GM18505 (cell line): ENCODE measurements around the gene EHD3.

ENCODE experiments used
- ATAC-seq: cut with Tn5 transposase; IDR thresholded peaks from one replicate; pipeline ENCODE4 v1.9.1; 2021; ENCODE audit not compliant: unreplicated experiment
- POLR2A ChIP-seq: IDR thresholded peaks from 4 replicates; pipeline ENCODE4 v1.6.1; 2011; ENCODE audit warnings: borderline replicate concordance; ENCODE audit not compliant: insufficient read depth, insufficient read length; ENCODE audit errors: extremely low read depth

The EHD3 gene

GRCh38 chr2:31234683-31235503 lies 941 bp downstream of the EHD3 start:
- no peak for ATAC-seq
- TF ChIP-seq POLR2A = no peak

- ATAC-seq = no peak
- TF ChIP-seq POLR2A = no peak
Observed at GRCh38 chr2:31235504-31235902, 1.6 kb downstream of the EHD3 start.

GRCh38 chr2:31236433-31237205 lies 2.7 kb downstream of the EHD3 start:
- ATAC-seq = no peak
- TF ChIP-seq POLR2A = no peak

GRCh38 chr2:31237348-31238017 lies 3.5 kb downstream of the EHD3 start:
- TF ChIP-seq POLR2A = no peak
- no peak for ATAC-seq

- TF ChIP-seq POLR2A = no peak
- ATAC-seq = no peak
Observed at GRCh38 chr2:31238126-31238905, 4.4 kb downstream of the EHD3 start.

GRCh38 chr2:31238906-31239592 lies 5.1 kb downstream of the EHD3 start:
- TF ChIP-seq POLR2A = no peak

GRCh38 chr2:31239593-31240177 lies 5.7 kb downstream of the EHD3 start:
- no peak for TF ChIP-seq POLR2A
- no peak for ATAC-seq

More at GRCh38 chr2:31238906-31239592, 5.1 kb downstream of the EHD3 start:
- ATAC-seq = no peak

GRCh38 chr2:31240381-31241365 lies 6.7 kb downstream of the EHD3 start:
- no peak for ATAC-seq
- no peak for TF ChIP-seq POLR2A

GRCh38 chr2:31241625-31242270 lies 7.8 kb downstream of the EHD3 start:
- ATAC-seq = no peak
- TF ChIP-seq POLR2A = no peak

GRCh38 chr2:31243053-31243452 lies 9.1 kb downstream of the EHD3 start:
- no peak for TF ChIP-seq POLR2A
- ATAC-seq = no peak

GRCh38 chr2:31244101-31244500 lies 10.1 kb downstream of the EHD3 start:
- no peak for TF ChIP-seq POLR2A
- no peak for ATAC-seq

- ATAC-seq = no peak
- no peak for TF ChIP-seq POLR2A
Observed at GRCh38 chr2:31246184-31246852, 12.4 kb downstream of the EHD3 start.
